Measurements from ENCODE around the gene BICDL2. TPM values are rescaled to one million over a fixed set of nuclear protein-coding genes. Genes with fewer than 3 reads are reported as not detected.

BICDL2 gene
- total and polyA plus RNA-seq, 2 donors (not counting 3 experiments of a cell fraction or from before 2014, with no cell fraction given) = not detected

DNA sequence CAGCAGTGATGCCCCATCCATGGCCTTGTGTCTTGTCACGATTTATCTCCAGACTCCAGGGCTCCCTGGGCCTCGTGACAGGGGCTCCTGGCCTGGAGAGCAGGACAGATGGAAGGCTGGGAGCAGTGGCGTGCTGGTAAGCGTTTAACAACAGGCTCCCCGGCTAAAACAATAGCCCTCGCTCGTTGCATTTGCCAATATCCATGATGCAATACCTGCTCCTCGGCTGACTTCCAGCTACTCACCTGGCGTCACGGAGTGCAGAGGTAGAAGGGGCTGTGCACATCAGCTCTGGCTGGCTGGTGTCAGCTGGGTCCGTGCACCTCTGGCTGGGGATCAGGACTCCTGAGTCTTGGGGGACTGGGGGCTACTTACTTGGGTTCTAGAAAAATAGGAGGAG lies 1.5 kb upstream of the BICDL2 start:
- dilution Hi-C loops (cut with MboI; ENCODE audit: extremely low pct_ligation_motif_present, low sequenced_read_pairs) = no loop called here
- POLR2A ChIA-PET = no interaction called here

More for the DNA sequence above, 1.5 kb upstream of the BICDL2 start:
- H3K27ac ChIP-seq (ENCODE audit: insufficient read depth, low read depth, low read length) = no peak overlapping the region
- no peaks in the 10 kb centered on the region for H3K79me2 ChIP-seq (ENCODE audit: control insufficient read depth, insufficient read depth, low read length)
- H3K9me1 ChIP-seq (replicated peaks; ENCODE audit: control insufficient read depth, extremely low read depth, insufficient read depth, low read length) = no peaks in the 10 kb centered on the region
- DNase-seq (ENCODE audit: low read depth, low spot score) = no peak
- H3K9me3 ChIP-seq (replicated peaks; ENCODE audit: control insufficient read depth, insufficient read depth, low read length) = no peaks in the 10 kb centered on the region
- H3K36me3 ChIP-seq (ENCODE audit: control insufficient read depth in 2 of 2, extremely low read depth in 1 of 2, insufficient read depth in 2 of 2, low read length in 2 of 2) = no peaks in the 10 kb centered on the region
- no TSS peak for BruUV-seq (replicated peaks)
- no peak overlapping the region for H3K9ac ChIP-seq (replicated peaks; ENCODE audit: extremely low read depth, insufficient read depth, low read length)
- intact Hi-C loops (cut with micrococcal nuclease) = no loop called here
- no peaks in the 10 kb centered on the region for H4K20me1 ChIP-seq (replicated peaks; ENCODE audit: control insufficient read depth, extremely low read depth, insufficient read depth, low read length)
- H3K4me2 ChIP-seq (ENCODE audit: insufficient read depth, low read length) = no peak overlapping the region
- H3K4me1 ChIP-seq (ENCODE audit: control insufficient read depth, extremely low read depth, insufficient read depth, low read length) = no peaks in the 10 kb centered on the region
- no peak overlapping the region for H2AFZ ChIP-seq (ENCODE audit: low read depth, low read length)
- peaks cover 42 to 45% of the 10 kb centered on the region in 2 experiments for H3K27me3 ChIP-seq (ENCODE audit: control insufficient read depth in 2 of 2, insufficient read depth in 2 of 2, low read length in 2 of 2)
- TF ChIP-seq FOS (IDR thresholded peaks at IDR 0.05; ENCODE audit: borderline replicate concordance, insufficient read depth, low read length) = no peak
- no peak for TF ChIP-seq POLR2AphosphoS5 (IDR thresholded peaks at IDR 0.05; ENCODE audit: insufficient read depth, low read depth, low read length)
- TF ChIP-seq JUN (IDR thresholded peaks at IDR 0.05; ENCODE audit: borderline replicate concordance, insufficient read depth, insufficient read length, low read depth) = no peak
- TF ChIP-seq MYC (IDR thresholded peaks at IDR 0.05; ENCODE audit: low read depth, low read length) = no peak
- no peak for TF ChIP-seq POLR2A (IDR thresholded peaks at IDR 0.05; ENCODE audit: low read depth, low read length)
- no peak for TF ChIP-seq GATA2 (IDR thresholded peaks at IDR 0.05; ENCODE audit: insufficient read depth, insufficient read length, low read depth, low read length)
- no peak for TF ChIP-seq MAX (IDR thresholded peaks at IDR 0.05; ENCODE audit: insufficient read depth, insufficient read length)
- TF ChIP-seq, protein P1, sequence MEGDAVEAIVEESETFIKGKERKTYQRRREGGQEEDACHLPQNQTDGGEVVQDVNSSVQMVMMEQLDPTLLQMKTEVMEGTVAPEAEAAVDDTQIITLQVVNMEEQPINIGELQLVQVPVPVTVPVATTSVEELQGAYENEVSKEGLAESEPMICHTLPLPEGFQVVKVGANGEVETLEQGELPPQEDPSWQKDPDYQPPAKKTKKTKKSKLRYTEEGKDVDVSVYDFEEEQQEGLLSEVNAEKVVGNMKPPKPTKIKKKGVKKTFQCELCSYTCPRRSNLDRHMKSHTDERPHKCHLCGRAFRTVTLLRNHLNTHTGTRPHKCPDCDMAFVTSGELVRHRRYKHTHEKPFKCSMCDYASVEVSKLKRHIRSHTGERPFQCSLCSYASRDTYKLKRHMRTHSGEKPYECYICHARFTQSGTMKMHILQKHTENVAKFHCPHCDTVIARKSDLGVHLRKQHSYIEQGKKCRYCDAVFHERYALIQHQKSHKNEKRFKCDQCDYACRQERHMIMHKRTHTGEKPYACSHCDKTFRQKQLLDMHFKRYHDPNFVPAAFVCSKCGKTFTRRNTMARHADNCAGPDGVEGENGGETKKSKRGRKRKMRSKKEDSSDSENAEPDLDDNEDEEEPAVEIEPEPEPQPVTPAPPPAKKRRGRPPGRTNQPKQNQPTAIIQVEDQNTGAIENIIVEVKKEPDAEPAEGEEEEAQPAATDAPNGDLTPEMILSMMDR (IDR thresholded peaks at IDR 0.05; ENCODE audit: extremely low read depth in 1 of 2, insufficient read depth in 1 of 2, low read depth in 1 of 2, low read length in 2 of 2) = no peak
- TF ChIP-seq EZH2 (IDR thresholded peaks at IDR 0.05; ENCODE audit: borderline replicate concordance, low read depth, low read length, severe bottlenecking) = no peak
- CTCF ChIA-PET = interaction anchor here (1.4 to 14.7 kb wide), 2 partner anchors 7 to 21 kb away, joined by 4 to 200 read pairs; no protein-coding TSS in a partner anchor
- FAIRE-seq = no peak
- H3K4me3 ChIP-seq (replicated peaks in 1 of 3; ENCODE audit: insufficient read depth in 1 of 3, low read depth in 1 of 3, low read length in 3 of 3) = no peak overlapping the region
